HG03039 (cell line): ENCODE data around the gene PSME4.

Source experiments
- ATAC-seq: cut with Tn5 transposase; IDR thresholded peaks from one replicate; pipeline ENCODE4 v1.9.1; 2021; ENCODE audit warnings: mild to moderate bottlenecking, moderate library complexity; ENCODE audit not compliant: unreplicated experiment

Gene PSME4

GRCh38 chr2:53901192-53901591 lies 69.6 kb downstream of the PSME4 start:
- ATAC-seq = no peak

- no peak for ATAC-seq
These were observed 73.9 kb downstream of the PSME4 start for GRCh38 chr2:53896864-53897263.

GRCh38 chr2:53886406-53887280 lies 84.2 kb downstream of the PSME4 start:
- no peak for ATAC-seq

- no peak for ATAC-seq
These were observed 85.9 kb downstream of the PSME4 start for GRCh38 chr2:53884883-53885282.

- ATAC-seq = no peak
These were observed 88.8 kb downstream of the PSME4 start for GRCh38 chr2:53881986-53882385.

GRCh38 chr2:53881360-53881759 lies 89.4 kb downstream of the PSME4 start:
- no peak for ATAC-seq

GRCh38 chr2:53880756-53881155 lies 90.0 kb downstream of the PSME4 start:
- ATAC-seq = no peak

GRCh38 chr2:53877556-53877955 lies 93.2 kb downstream of the PSME4 start:
- no peak for ATAC-seq

GRCh38 chr2:53877112-53877511 lies 93.7 kb downstream of the PSME4 start:
- ATAC-seq = no peak

- no peak for ATAC-seq
These were observed 96.3 kb downstream of the PSME4 start for GRCh38 chr2:53874401-53874950.

GRCh38 chr2:53867773-53868172 lies 103.0 kb downstream of the PSME4 start:
- ATAC-seq = no peak

GRCh38 chr2:53867169-53867568 lies 103.6 kb downstream of the PSME4 start:
- ATAC-seq = no peak

GRCh38 chr2:53865962-53866361 lies 104.8 kb downstream of the PSME4 start:
- ATAC-seq = no peak

- ATAC-seq = no peak
These were observed 105.5 kb downstream of the PSME4 start for GRCh38 chr2:53865264-53865663.

GRCh38 chr2:53863538-53864227 lies 107.1 kb downstream of the PSME4 start:
- no peak for ATAC-seq

GRCh38 chr2:53861824-53862223 lies 109.0 kb downstream of the PSME4 start:
- no peak for ATAC-seq

GRCh38 chr2:53859206-53860181 lies 111.3 kb downstream of the PSME4 start, which contains the start of gene GPR75:
TSS of gene GPR75 (minus strand) at chr2:53859967. CDS start at chr2:53854756, 5,211 bp downstream.
- ATAC-seq = no peak

- ATAC-seq = no peak
These were observed 114.5 kb downstream of the PSME4 start for GRCh38 chr2:53856272-53856671.

- no peak for ATAC-seq
These were observed 116.1 kb downstream of the PSME4 start for GRCh38 chr2:53854678-53855077.

GRCh38 chr2:53852532-53852931 lies 118.3 kb downstream of the PSME4 start:
- no peak for ATAC-seq
